ENCODE results near the gene TXK. TPM values are rescaled to one million over a fixed set of nuclear protein-coding genes. Genes with fewer than 3 reads are reported as not detected.

The TXK gene
- total RNA-seq, 4 donors from 2014 or later, result 1.7 to 5.2 (median 3.5) TPM

- Histone ChIP-seq H3K4me1 (peaks cover 0 to 14% (median 4%) of the 10 kb centered on the region in 3 donors), H3K27me3 (peaks cover 0 to 25% (median 0%) of the 10 kb centered on the region in 4 donors), H3K9me3 (no peaks in the 10 kb centered on the region), H3K27ac (no peak overlapping the region), H3K36me3 (no peaks in the 10 kb centered on the region), H3K4me3 (no peak overlapping the region)
- intact Hi-C loops (cut with DNase I), result no loop called here
- WGBS, 2 donors, result 56 to 76% methylated on average over 1 of the region's 1 CpG
- TF ChIP-seq CTCF (IDR thresholded peaks at IDR 0.05) (no peak), POLR2A (IDR thresholded peaks at IDR 0.05) (no peak)
- DNase-seq, result no peak
Observed at GRCh38 chr4:48047896-48048295, 86.2 kb downstream of the TXK start.

GRCh38 chr4:48047421-48047844, 86.6 kb downstream of the TXK start:
- no peak for TF ChIP-seq CTCF (IDR thresholded peaks at IDR 0.05)
- no peak for TF ChIP-seq POLR2A (IDR thresholded peaks at IDR 0.05)
- WGBS, 2 donors, result 34 to 35% methylated on average over 3 of the region's 3 CpGs
- intact Hi-C loops (cut with DNase I), result no loop called here

GRCh38 chr4:48046059-48046458, 88.0 kb downstream of the TXK start:
- WGBS, 2 donors, result 42 to 43% methylated on average over 3 of the region's 3 CpGs
- Histone ChIP-seq H3K9me3 (no peaks in the 10 kb centered on the region), H3K4me3 (no peak overlapping the region), H3K4me1 (peaks cover 0 to 14% (median 4%) of the 10 kb centered on the region in 3 donors), H3K36me3 (no peaks in the 10 kb centered on the region), H3K27ac (no peak overlapping the region), H3K27me3 (peaks cover 0 to 25% (median 0%) of the 10 kb centered on the region in 4 donors)
- no peak for TF ChIP-seq CTCF (IDR thresholded peaks at IDR 0.05)
- TF ChIP-seq POLR2A (IDR thresholded peaks at IDR 0.05), result no peak
- intact Hi-C loops (cut with DNase I), result no loop called here
- no peak for DNase-seq

More at GRCh38 chr4:48047421-48047844, 86.6 kb downstream of the TXK start:
- Histone ChIP-seq H3K4me3 (no peak overlapping the region), H3K9me3 (no peaks in the 10 kb centered on the region), H3K27me3 (peaks cover 0 to 25% (median 0%) of the 10 kb centered on the region in 4 donors), H3K4me1 (peaks cover 0 to 14% (median 4%) of the 10 kb centered on the region in 3 donors), H3K27ac (no peak overlapping the region), H3K36me3 (no peaks in the 10 kb centered on the region)
- DNase-seq, result no peak

GRCh38 chr4:48044298-48044697, 89.8 kb downstream of the TXK start:
- H3K27me3 ChIP-seq, result peaks cover 0 to 22% (median 0%) of the 10 kb centered on the region in 4 donors
- no peak overlapping the region for H3K27ac ChIP-seq
- no peaks in the 10 kb centered on the region for H3K36me3 ChIP-seq
- H3K9me3 ChIP-seq, result no peaks in the 10 kb centered on the region
- H3K4me3 ChIP-seq, result no peak overlapping the region
- H3K4me1 ChIP-seq, result peaks cover 0 to 14% (median 4%) of the 10 kb centered on the region in 3 donors
- intact Hi-C loops (cut with DNase I), result no loop called here
- TF ChIP-seq POLR2A (IDR thresholded peaks at IDR 0.05), result no peak
- no peak for TF ChIP-seq CTCF (IDR thresholded peaks at IDR 0.05)
- no peak for DNase-seq
- WGBS, 2 donors, result 83 to 87% methylated on average over 2 of the region's 2 CpGs

- no peak for DNase-seq
- Histone ChIP-seq H3K4me1 (peaks cover 0 to 14% (median 4%) of the 10 kb centered on the region in 3 donors), H3K36me3 (peaks cover 0 to 2% (median 0%) of the 10 kb centered on the region in 3 donors), H3K27ac (no peak overlapping the region), H3K4me3 (no peak overlapping the region), H3K27me3 (peaks cover 0 to 22% (median 0%) of the 10 kb centered on the region in 4 donors), H3K9me3 (no peaks in the 10 kb centered on the region)
- TF ChIP-seq CTCF (IDR thresholded peaks at IDR 0.05), result no peak
- TF ChIP-seq POLR2A (IDR thresholded peaks at IDR 0.05), result no peak
- 60 to 63% methylated on average over 2 of the region's 2 CpGs for WGBS, 2 donors
- intact Hi-C loops (cut with DNase I), result no loop called here
Observed at GRCh38 chr4:48043504-48043903, 90.5 kb downstream of the TXK start.
